A673 (cell line): ENCODE results near the gene GRIK1. TPM values are rescaled to one million over a fixed set of nuclear protein-coding genes. Genes with fewer than 3 reads are reported as not detected.

Source experiments
- BruUV-seq: library from RNA; stranded (reverse); fragments of 400-500 nt; replicated peaks from 2 replicates; lab custom pipeline; 2021; lab: Mats Ljungman, UMichigan
- CTCF ChIA-PET: fragments of 300-600 bp; sonication (Branson Sonifier 250); formaldehyde crosslinking; loops from one replicate; lab custom pipeline; 2022; ENCODE audit warnings: antibody characterized with exemption; lab: Charles Lee
- POLR2A ChIA-PET: fragments of 300-600 bp; sonication (Branson Sonifier 250); formaldehyde crosslinking; loops from one replicate; lab custom pipeline; 2022; ENCODE audit warnings: antibody characterized with exemption; ENCODE audit not compliant: low non-redundant PET; lab: Charles Lee
- DNase-seq: peaks from one replicate; pipeline ENCODE4 v3.0.0-alpha.2; 2015; ENCODE audit warnings: low spot score
- H3K27ac ChIP-seq: fragments of 200-600 bp; sonication (generic); 2 replicates; pipeline ENCODE4 v1.5.1; 2016; ENCODE audit warnings: mixed run types, low read depth, mild to moderate bottlenecking, mixed read lengths, antibody characterized with exemption, low read length; ENCODE audit not compliant: poor library complexity, severe bottlenecking
- H3K27me3 ChIP-seq: fragments of 200-600 bp; sonication (generic); replicated peaks from 2 replicates; pipeline ENCODE4 v1.6.1; 2017; ENCODE audit warnings: mixed run types, low read depth, mild to moderate bottlenecking, mixed read lengths, antibody characterized with exemption, low read length; ENCODE audit not compliant: insufficient read depth, poor library complexity
- H3K36me3 ChIP-seq: fragments of 200-600 bp; sonication (generic); 2 replicates; pipeline ENCODE4 v1.6.1; 2016; ENCODE audit warnings: mixed run types, mild to moderate bottlenecking, mixed read lengths, antibody characterized with exemption, low read length; ENCODE audit not compliant: insufficient read depth, poor library complexity, severe bottlenecking
- H3K4me1 ChIP-seq: fragments of 200-600 bp; sonication (generic); 2 replicates; pipeline ENCODE4 v1.6.1; 2017; ENCODE audit warnings: mixed run types, mild to moderate bottlenecking, mixed read lengths, antibody characterized with exemption, low read length; ENCODE audit not compliant: insufficient read depth, poor library complexity, severe bottlenecking
- H3K4me3 ChIP-seq: fragments of 200-600 bp; sonication (generic); 2 replicates; pipeline ENCODE4 v1.5.1; 2016; ENCODE audit warnings: low read depth, mixed run types, mild to moderate bottlenecking, mixed read lengths, low read length; ENCODE audit not compliant: poor library complexity, severe bottlenecking
- H3K9me3 ChIP-seq: fragments of 200-600 bp; sonication (generic); 2 replicates; pipeline ENCODE4 v1.6.1; 2016; ENCODE audit warnings: mixed run types, low read depth, mild to moderate bottlenecking, mixed read lengths, antibody characterized with exemption, low read length; ENCODE audit not compliant: poor library complexity, severe bottlenecking
- CTCF ChIP-seq: fragments of 300-800, 200-600 bp; sonication (generic); conservative IDR thresholded peaks from 2 replicates; pipeline ENCODE4 v1.5.1; 2017; ENCODE audit warnings: low read depth, mild to moderate bottlenecking, antibody characterized with exemption, low read length, moderate library complexity, mixed read lengths
- EZH2 ChIP-seq: fragments of 200-600 bp; sonication (generic); IDR thresholded peaks from 2 replicates; pipeline ENCODE4 v1.6.1; 2017; ENCODE audit warnings: borderline replicate concordance, low read depth, mild to moderate bottlenecking, mixed read lengths, antibody characterized with exemption, low read length; ENCODE audit not compliant: poor library complexity, severe bottlenecking
- intact Hi-C: fragments of 100-400 bp; cut with micrococcal nuclease; formaldehyde crosslinking; loops from one replicate; pipeline ENCODE4 v1.10.0; 2022; ENCODE audit not compliant: unreplicated experiment
- total RNA-seq: library from RNA; stranded (reverse); gene quantifications from 2 replicates; pipeline ENCODE4 v1.2.3, GENCODE V29; 2021

Gene GRIK1
- total RNA-seq, 1 experiment from 2014 or later, result 0.67 TPM

DNA sequence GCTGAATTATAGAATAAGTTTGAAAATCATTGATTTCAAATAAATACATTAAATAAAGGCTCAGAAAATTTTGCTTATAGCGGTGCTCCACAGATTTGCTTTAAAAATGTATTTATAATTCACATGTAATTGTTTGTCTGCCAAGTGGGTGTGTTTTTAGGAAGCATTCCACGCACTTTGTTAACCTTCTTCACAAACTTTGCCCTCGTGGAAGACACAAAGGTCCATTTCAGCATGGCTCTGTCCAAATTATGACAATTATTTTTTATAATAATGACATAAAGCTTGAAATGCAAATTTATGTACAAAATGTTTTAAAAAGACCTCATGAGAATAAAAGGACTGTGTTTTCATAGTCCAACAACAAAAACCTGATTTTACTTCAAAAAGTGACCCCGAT is 146.1 kb downstream of the GRIK1 start:
- no TSS peak for BruUV-seq
- no peak for DNase-seq
- no peak for TF ChIP-seq EZH2
- Histone ChIP-seq H3K9me3 (no peaks in the 10 kb centered on the region), H3K27me3 (no peaks in the 10 kb centered on the region), H3K27ac (no peak overlapping the region), H3K4me1 (no peaks in the 10 kb centered on the region), H3K36me3 (no peaks in the 10 kb centered on the region), H3K4me3 (no peak overlapping the region)
- intact Hi-C loops, result no loop called here
- CTCF ChIA-PET, result no interaction called here
- POLR2A ChIA-PET, result no interaction called here

DNA sequence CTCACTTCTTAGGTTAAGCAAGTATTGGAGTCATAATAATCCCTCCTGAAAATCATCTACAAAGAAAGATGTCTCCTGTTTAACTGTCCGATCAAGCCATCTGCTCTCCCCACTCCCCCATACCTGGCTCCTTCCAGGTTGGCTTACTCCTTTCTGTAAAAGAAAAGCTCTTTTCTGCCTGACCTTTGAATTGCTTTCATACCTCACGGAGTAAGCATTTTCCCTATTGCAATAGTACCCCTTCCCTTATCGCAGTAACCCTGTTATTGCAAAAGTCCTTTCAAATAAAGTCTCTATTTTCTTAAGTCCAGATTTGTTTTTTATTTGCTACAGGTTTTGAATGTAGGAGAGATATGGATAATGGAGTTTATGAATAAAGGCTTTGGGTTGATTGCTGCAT is 150.4 kb downstream of the GRIK1 start:
- intact Hi-C loops, result no loop called here
- CTCF ChIA-PET, result no interaction called here

DNA sequence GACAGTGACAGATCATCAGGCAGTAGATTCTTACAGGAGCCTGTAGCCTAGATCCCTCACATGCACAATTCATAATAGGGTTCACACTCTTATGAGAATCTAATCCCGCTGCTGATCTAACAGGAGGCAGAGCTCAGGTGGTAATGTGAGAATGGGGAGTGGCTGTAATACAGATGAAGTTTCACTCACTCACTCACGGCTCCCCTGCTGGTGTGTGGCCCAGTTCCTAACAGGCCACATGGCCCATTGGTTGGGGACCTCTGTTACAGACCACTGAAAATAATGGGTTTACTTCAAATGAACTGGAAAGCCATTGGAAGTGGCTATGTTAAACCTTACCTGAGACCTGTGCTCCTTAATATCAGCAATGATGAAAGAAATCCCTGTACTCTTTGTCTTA is 151.0 kb downstream of the GRIK1 start:
- Histone ChIP-seq H3K4me1 (peaks cover 10% of the 10 kb centered on the region), H3K36me3 (no peaks in the 10 kb centered on the region), H3K27me3 (no peaks in the 10 kb centered on the region), H3K27ac (no peak overlapping the region), H3K4me3 (no peak overlapping the region), H3K9me3 (no peaks in the 10 kb centered on the region)
- POLR2A ChIA-PET, result interaction anchor here (0.6 kb wide), 1 partner anchor 166 kb away, joined by 3 read pairs; no protein-coding TSS in a partner anchor
- no peak for DNase-seq
- CTCF ChIA-PET, result no interaction called here
- no TSS peak for BruUV-seq
- intact Hi-C loops, result no loop called here
- TF ChIP-seq CTCF, result no peak
- TF ChIP-seq EZH2, result no peak

More for the DNA sequence above, 150.4 kb downstream of the GRIK1 start:
- no peak for DNase-seq
- H3K9me3 ChIP-seq, result no peaks in the 10 kb centered on the region
- TF ChIP-seq EZH2 (no peak), CTCF (no peak)
- H3K4me1 ChIP-seq, result peaks cover 10% of the 10 kb centered on the region
- no peaks in the 10 kb centered on the region for H3K27me3 ChIP-seq
- no peak overlapping the region for H3K4me3 ChIP-seq
- POLR2A ChIA-PET, result no interaction called here
- no peak overlapping the region for H3K27ac ChIP-seq
- no TSS peak for BruUV-seq
- H3K36me3 ChIP-seq, result no peaks in the 10 kb centered on the region

- peaks cover 10% of the 10 kb centered on the region for H3K4me1 ChIP-seq
- H3K27ac ChIP-seq, result no peak overlapping the region
- no peak overlapping the region for H3K4me3 ChIP-seq
- intact Hi-C loops, result no loop called here
- H3K36me3 ChIP-seq, result no peaks in the 10 kb centered on the region
- H3K27me3 ChIP-seq, result no peaks in the 10 kb centered on the region
- no peak for DNase-seq
- ChIA-PET CTCF (no interaction called here), POLR2A (no interaction called here)
- TF ChIP-seq EZH2, result no peak
- TF ChIP-seq CTCF, result no peak
- BruUV-seq, result no TSS peak
- H3K9me3 ChIP-seq, result no peaks in the 10 kb centered on the region
These were observed 152.4 kb downstream of the GRIK1 start for GRCh38 chr21:29787361-29787909.
